HG02970 (cell line): Measurements from ENCODE around the gene C1QTNF8.

Experiments used
- ATAC-seq: cut with Tn5 transposase; IDR thresholded peaks from one replicate; pipeline ENCODE4 v1.9.1; 2021; ENCODE audit warnings: mild to moderate bottlenecking, moderate library complexity, moderate number of reproducible peaks; ENCODE audit not compliant: unreplicated experiment, low FRiP score

Gene C1QTNF8

GRCh38 chr16:1112506-1113184 is 16.6 kb upstream of the C1QTNF8 start:
- no peak for ATAC-seq

GRCh38 chr16:1109648-1110047 is 13.6 kb upstream of the C1QTNF8 start:
- ATAC-seq = no peak

GRCh38 chr16:1108299-1109252 is 12.5 kb upstream of the C1QTNF8 start:
- no peak for ATAC-seq

- ATAC-seq = no peak
These were observed 11.7 kb upstream of the C1QTNF8 start for GRCh38 chr16:1107731-1108130.

DNA sequence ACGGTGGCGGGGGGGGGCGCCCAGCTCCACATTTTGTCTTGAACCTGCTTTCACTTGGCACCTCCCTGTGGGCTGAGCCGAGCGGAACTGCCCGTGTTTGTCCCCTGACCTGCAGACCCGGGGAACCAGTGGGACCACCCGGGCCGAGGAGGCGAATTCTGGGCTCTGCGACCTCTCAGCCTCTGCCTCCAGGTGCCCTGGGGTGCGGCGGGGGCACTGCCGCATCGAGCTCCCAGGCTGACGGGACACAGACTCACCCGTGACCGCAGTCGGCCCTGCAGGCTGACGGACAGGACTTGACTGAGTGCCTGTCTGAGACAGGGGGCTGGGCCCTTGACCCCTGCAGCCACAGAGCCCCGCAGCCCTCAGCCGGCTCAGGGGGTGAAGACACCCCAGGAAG is 11.1 kb upstream of the C1QTNF8 start:
- ATAC-seq = no peak

- no peak for ATAC-seq
These were observed 10.6 kb upstream of the C1QTNF8 start for GRCh38 chr16:1106659-1107058.

DNA sequence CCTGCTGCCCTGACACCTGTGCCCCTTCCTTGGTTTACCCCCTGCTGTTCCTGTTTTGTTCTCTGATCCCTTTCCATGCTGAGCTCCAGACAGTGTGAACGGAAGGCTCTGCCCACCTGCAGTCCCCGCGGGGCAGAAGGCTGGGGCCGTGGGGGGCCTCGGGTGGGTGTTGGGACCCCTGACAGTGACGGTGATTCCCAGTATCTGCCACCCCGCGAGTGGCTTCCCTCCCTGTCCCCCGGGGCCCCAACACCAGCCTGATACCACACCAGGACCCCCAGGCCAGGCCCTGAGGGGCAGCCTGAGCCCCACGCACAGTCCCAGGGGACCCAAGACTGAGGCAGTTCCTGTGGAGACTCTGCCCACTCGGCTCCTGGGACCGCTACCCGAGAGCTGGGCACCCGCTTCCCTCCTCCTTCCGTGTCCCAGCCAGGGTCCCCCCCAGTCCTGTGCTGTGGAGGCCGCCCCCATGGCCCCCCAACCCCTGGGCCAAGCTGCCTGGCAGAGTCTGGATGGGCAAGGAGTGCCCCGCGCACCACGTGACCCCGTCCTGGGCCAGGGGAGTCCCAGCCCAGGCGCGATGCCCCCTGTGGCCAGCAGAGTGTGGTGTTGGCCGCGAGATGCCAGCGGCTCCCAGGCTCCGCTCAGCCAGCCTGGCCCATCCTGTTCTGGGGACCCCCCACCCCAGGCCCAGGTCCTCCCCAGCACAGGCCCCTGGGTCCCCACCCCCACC is 10.0 kb upstream of the C1QTNF8 start:
- ATAC-seq = no peak

- no peak for ATAC-seq
These were observed 7.6 kb upstream of the C1QTNF8 start for GRCh38 chr16:1103636-1103980.

- no peak for ATAC-seq
These were observed 7.0 kb upstream of the C1QTNF8 start for GRCh38 chr16:1102921-1103635.

- no peak for ATAC-seq
These were observed 6.3 kb upstream of the C1QTNF8 start for GRCh38 chr16:1102333-1102700.

GRCh38 chr16:1101573-1102332 is 5.7 kb upstream of the C1QTNF8 start:
- no peak for ATAC-seq

DNA sequence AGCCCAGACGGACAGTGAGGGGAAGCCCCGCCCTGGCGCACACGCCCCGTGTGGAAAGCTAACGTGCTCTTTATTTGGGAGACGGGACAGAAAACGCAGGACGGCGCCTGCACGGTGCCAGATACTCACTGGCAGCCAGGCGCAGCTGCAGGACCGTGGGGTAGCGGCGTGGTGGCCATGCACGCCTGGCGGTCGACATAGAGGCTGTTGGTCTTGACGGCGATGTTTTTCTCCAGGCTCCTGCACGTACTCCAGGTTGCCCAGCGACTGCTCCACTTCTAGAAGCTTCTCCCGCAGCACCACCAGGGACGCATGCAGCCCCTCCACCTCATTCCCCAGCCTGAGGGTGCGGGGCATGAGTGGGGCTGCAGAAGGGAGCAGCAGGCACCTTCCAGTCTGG is 5.1 kb upstream of the C1QTNF8 start:
- ATAC-seq = no peak

DNA sequence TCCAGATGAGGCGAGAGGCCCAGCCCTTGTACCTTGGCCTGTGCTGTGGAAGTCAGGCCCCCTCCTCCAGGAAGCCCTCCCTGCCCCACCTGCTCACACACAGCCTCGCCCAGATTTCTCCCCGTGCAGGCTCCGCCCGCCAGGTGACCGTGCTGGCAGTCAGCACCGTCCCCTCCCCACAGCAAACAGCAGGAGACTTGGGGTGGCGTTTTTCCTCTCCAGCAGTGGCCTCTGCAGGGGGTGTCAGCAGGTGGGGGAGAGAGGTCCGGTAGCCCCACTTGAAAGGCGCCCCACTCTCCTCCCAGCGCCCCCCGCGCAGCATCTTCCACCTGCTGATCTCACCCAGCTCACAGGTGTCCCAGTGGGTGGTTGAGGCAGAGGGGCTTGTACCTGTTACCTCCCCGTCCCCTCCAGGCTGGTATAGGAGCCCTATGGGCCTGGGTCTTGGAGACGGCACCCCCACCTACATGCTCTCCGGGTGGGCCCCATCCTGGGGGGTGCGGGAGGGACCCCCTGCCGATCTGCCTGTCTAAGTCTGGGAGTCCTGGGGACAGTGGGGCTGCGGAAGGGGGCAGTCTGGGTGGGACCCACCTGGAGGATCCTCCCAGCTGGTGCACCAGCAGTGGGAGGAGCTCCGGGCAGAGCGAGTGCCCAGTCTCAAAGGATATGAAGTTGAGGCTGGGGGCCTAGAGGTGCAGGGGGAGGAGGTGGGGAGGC is 4.2 kb upstream of the C1QTNF8 start:
- ATAC-seq = no peak

- no peak for ATAC-seq
These were observed 3.4 kb upstream of the C1QTNF8 start for GRCh38 chr16:1099189-1100083.

DNA sequence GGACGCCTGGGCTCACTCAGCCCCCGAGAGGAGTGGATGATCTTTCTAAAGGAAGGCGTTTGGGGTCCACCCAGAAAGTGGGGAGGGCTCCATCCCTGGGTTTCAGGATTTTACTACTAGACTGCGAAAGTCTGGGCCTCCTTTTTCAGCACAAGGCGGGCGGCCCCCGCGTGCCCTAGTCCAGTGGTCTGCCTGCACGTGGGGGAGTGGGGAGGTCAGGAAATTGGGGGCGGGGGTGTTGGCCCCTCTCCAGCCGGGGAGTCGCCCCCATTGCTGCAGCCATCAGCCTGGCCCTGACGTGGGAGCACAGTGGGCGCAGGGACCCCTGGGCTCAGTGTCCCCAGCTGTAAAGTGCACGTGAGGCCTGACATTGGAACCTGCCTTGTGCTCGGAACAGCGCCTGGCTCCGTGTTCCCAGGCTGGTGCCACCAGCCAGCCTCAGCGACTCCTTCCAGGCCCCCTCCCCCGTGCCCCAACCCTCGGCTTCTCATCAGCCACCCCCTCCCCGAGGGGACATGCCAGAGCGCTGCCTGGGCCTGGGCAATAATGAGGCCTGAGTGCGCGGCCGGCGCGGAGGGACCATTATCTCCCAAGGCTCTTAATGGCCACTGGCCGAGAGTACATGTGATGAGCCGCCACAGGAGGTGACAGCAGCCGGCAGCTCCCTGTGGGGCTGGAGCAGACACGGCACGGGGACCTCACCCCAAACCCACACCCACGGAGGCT is 2.4 kb upstream of the C1QTNF8 start:
- ATAC-seq = no peak

DNA sequence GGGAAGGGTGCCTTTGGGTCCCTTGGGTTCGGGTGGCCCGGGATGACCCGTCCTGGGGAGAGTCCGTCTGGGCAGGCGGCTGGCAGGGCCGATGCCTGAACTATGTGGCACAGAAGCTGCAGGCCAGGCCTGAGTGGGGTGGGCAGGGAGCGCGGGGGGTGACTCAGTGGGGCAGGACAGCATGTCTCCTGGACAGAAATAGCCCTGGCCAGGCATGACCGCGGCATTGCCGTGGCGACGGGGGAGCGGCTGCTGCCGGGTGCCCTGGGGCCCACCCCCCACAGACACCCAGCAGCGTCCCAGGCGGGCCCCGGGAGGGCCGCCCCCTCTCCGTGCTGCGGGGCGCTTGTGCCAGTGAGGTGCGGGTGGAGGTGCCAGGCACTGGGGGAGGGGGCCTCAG is 1.8 kb upstream of the C1QTNF8 start:
- no peak for ATAC-seq

GRCh38 chr16:1097156-1097555 is 1.1 kb upstream of the C1QTNF8 start:
- ATAC-seq = no peak
